Stomach (tissue), 9 donors: Measurements from ENCODE around the gene TANC1. TPM values are rescaled to one million over a fixed set of nuclear protein-coding genes. Genes with fewer than 3 reads are reported as not detected.

ENCODE experiments used
- DNase-seq, 2 donors: peaks; one replicate each; pipeline versions ENCODE4 v3.0.0 to v3.0.0-alpha.2; 2013 to 2019
- H3K27ac ChIP-seq, 5 donors: fragments of 200-600 bp in 4 of 5; sonication (generic) in 4 of 5; one replicate each; pipeline ENCODE4 v1.5.1; 2013 to 2019; ENCODE audit warnings: mild to moderate bottlenecking in 1 of 5, moderate library complexity in 1 of 5
- H3K27me3 ChIP-seq, 3 donors: fragments of 200-600 bp; sonication (generic); one replicate each; pipeline ENCODE4 v1.5.1; 2017 to 2019; ENCODE audit warnings: mixed run types in 1 of 3
- H3K36me3 ChIP-seq, 4 donors: fragments of 200-600 bp; sonication (generic); 1 replicate in 3 of 4; 2 replicates in 1 of 4; pipeline ENCODE4 v1.5.1; 2016 to 2019
- H3K4me1 ChIP-seq, 4 donors: fragments of 200-600 bp; sonication (generic); one replicate each; pipeline ENCODE4 v1.5.1; 2016 to 2019
- H3K4me3 ChIP-seq, 4 donors: fragments of 200-600 bp; sonication (generic) in 3 of 4; one replicate each; pipeline ENCODE4 v1.5.1; 2016 to 2019; ENCODE audit warnings: mild to moderate bottlenecking in 1 of 4
- H3K9me3 ChIP-seq, 4 donors: fragments of 200-600 bp; sonication (generic); one replicate each; pipeline ENCODE4 v1.5.1; 2016 to 2019
- EP300 ChIP-seq: sonication (generic); formaldehyde crosslinking; IDR thresholded peaks from one replicate; pipeline ENCODE4 v1.6.1; 2017; ENCODE audit warnings: antibody characterized with exemption
- POLR2A ChIP-seq, 4 donors: fragments of 450-650 bp; IDR thresholded peaks; one replicate each; pipeline ENCODE4 v1.6.1; 2016; ENCODE audit warnings: antibody characterized with exemption in 4 of 4, control low read depth in 2 of 4, mild to moderate bottlenecking in 1 of 4, moderate library complexity in 1 of 4
- POLR2AphosphoS5 ChIP-seq, 3 donors: sonication (generic); formaldehyde crosslinking; IDR thresholded peaks; one replicate each; pipeline ENCODE4 v1.6.1; 2016; ENCODE audit warnings: antibody characterized with exemption in 3 of 3
- WGBS, 5 donors: extraction: QIAGEN DNeasy Blood & Tissue Kit in 3 of 5; methylation state at CpG; one replicate each; pipeline versions ENCODE4 v1.1.5 to v1.1.7; 2013 to 2018; 5-methylcytosine and 5-hydroxymethylcytosine counted together
- intact Hi-C: fragments of 100-400 bp; cut with DNase I; formaldehyde crosslinking; loops from one replicate; pipeline ENCODE4 v1.15.1; 2023; ENCODE audit warnings: low total_unique reads
- polyA plus RNA-seq, 3 donors: library from polyadenylated mRNA; stranded (reverse); fragments of 200-250 nt; gene quantifications; one replicate each; pipeline ENCODE4 v1.2.3, GENCODE V29; 2013
- total RNA-seq, 5 donors: library from RNA; depleted of rRNA; stranded (reverse); fragments of >200 nt; gene quantifications; one replicate each; pipeline versions ENCODE4 v1.1.0 to v1.2.3, GENCODE V29; 2014 to 2016
- TF ChIP-seq, protein P1 (sequence below), 7 experiments: fragments of 450-650 bp in 4 of 7; fragments of 200-600 bp in 3 of 7; sonication (generic) in 3 of 7; IDR thresholded peaks; one replicate each; pipeline ENCODE4 v1.5.1; 2016 to 2019; ENCODE audit warnings: antibody characterized with exemption in 7 of 7, control low read depth in 2 of 7, mild to moderate bottlenecking in 1 of 7
- donor health status: healthy with polysubstance abuse.
- donor health status: Bipolar disorder and iron deficiency.
- donor health status: healthy.

TANC1 gene
- total and polyA plus RNA-seq, 8 donors = 4.9 to 59.7 (median 37.7) TPM

DNA sequence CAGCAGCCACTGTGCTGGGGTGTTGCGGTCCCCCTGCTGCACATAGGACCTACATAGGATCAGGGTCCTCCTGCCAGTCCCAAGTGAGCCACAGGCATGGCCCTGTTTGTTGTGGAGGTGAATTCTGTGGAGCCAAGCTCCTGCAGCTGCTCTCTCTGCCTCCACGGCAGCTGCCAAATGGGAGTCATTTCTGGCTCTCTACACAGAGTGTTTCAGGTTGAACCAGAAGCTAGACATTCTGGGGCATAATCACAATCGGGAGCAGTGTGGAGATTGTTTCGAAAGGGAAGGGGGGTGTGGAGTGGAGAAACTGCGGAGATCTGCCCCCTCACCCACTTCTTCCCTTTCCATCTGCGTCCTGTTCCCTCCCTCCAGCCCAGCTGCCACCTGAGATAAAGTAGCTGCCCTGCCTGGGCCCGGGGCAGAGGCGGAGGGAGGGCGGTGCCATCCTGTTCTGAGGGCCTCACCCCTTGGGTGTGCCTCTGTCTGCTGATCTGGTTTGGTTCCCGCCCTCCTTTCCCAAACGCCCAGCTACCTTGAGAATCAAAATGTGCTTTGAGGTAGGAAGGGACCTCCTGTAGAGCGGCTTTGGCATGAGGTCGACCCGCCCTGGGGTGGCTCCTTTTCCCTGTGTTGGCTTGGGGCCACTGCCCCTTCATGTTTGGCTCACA lies 178.7 kb downstream of the TANC1 start:
- TF ChIP-seq POLR2AphosphoS5 (IDR thresholded peaks at IDR 0.05) (peak in 2 of 3 donors; percentile 54 to 56), EP300 (no peak)
- WGBS, 5 donors = 24 to 27% (median 26%) methylated on average over 13 to 14 of the region's 14 CpGs
- Histone ChIP-seq H3K4me3 (no peak overlapping the region), H3K36me3 (peaks cover 0 to 6% (median 0%) of the 10 kb centered on the region in 4 donors), H3K4me1 (peaks cover 20 to 50% (median 37%) of the 10 kb centered on the region in 4 donors), H3K27ac (peak overlapping the region; percentile 13 to 69 (median 45)), H3K9me3 (no peaks in the 10 kb centered on the region), H3K27me3 (no peaks in the 10 kb centered on the region)
- intact Hi-C loops = no loop called here
- DNase-seq = peak; percentile 67 to 85

DNA sequence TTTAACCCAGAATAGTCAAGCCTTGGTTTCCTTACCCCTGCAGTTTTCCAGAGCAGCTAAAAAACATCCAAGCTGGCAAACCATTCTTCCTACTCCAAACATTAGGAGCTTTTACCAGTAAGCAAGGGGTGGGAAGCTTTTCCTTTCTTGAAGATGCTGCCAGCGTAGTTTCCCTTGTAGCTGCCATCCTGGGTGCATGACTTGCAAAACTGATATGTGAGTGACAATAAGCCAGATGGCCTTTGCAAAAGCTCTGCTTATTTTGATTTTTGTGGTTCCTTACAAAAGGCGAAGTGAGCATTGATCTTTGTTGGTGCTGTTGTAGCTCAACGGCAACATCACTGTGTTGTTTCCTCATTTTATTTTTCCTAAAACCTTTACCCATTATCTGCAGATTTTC lies 179.2 kb downstream of the TANC1 start:
- TF ChIP-seq, protein P1, sequence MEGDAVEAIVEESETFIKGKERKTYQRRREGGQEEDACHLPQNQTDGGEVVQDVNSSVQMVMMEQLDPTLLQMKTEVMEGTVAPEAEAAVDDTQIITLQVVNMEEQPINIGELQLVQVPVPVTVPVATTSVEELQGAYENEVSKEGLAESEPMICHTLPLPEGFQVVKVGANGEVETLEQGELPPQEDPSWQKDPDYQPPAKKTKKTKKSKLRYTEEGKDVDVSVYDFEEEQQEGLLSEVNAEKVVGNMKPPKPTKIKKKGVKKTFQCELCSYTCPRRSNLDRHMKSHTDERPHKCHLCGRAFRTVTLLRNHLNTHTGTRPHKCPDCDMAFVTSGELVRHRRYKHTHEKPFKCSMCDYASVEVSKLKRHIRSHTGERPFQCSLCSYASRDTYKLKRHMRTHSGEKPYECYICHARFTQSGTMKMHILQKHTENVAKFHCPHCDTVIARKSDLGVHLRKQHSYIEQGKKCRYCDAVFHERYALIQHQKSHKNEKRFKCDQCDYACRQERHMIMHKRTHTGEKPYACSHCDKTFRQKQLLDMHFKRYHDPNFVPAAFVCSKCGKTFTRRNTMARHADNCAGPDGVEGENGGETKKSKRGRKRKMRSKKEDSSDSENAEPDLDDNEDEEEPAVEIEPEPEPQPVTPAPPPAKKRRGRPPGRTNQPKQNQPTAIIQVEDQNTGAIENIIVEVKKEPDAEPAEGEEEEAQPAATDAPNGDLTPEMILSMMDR (IDR thresholded peaks at IDR 0.05) = no peak
- TF ChIP-seq POLR2A (IDR thresholded peaks at IDR 0.05) (no peak), EP300 (no peak), POLR2AphosphoS5 (IDR thresholded peaks at IDR 0.05) (no peak)
- no peaks in the 10 kb centered on the region for H3K27me3 ChIP-seq
- no peak overlapping the region for H3K4me3 ChIP-seq
- intact Hi-C loops = no loop called here
- H3K9me3 ChIP-seq = no peaks in the 10 kb centered on the region
- H3K27ac ChIP-seq = peak overlapping the region; percentile 13 to 69 (median 45)
- H3K4me1 ChIP-seq = peaks cover 22 to 56% (median 40%) of the 10 kb centered on the region in 4 donors
- 65 to 82% (median 79%) methylated on average over 3 of the region's 3 CpGs for WGBS, 5 donors
- DNase-seq = no peak
- peaks cover 0 to 6% (median 0%) of the 10 kb centered on the region in 4 donors for H3K36me3 ChIP-seq

DNA sequence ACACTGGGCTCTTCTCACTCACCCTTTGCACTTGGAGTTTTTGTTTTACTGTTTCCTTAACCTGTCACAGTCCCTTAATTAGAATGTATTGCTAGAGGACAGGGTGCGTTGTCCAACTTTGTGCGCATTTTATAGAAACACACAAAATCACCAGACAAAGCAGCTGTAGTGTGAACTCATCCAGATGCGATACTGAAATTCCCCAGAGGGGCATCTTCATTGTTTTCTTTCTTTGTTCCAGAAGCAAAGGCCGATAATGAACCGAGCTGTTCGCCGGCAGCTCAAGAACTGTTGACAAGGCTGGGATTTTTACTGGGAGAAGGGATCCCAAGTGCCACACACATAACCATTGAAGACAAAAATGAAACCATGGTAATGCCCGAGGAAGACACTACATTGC lies 180.5 kb downstream of the TANC1 start:
- TF ChIP-seq, protein P1 (IDR thresholded peaks at IDR 0.05) = no peak
- TF ChIP-seq POLR2AphosphoS5 (IDR thresholded peaks at IDR 0.05) = no peak
- no peak for TF ChIP-seq EP300
- TF ChIP-seq POLR2A (IDR thresholded peaks at IDR 0.05) = no peak
- H3K36me3 ChIP-seq = peaks cover 0 to 6% (median 0%) of the 10 kb centered on the region in 4 donors
- no peaks in the 10 kb centered on the region for H3K9me3 ChIP-seq
- no peak overlapping the region for H3K4me3 ChIP-seq
- H3K27me3 ChIP-seq = no peaks in the 10 kb centered on the region
- H3K27ac ChIP-seq = no peak overlapping the region
- 82 to 95% (median 91%) methylated on average over 8 of the region's 8 CpGs for WGBS, 5 donors
- intact Hi-C loops = no loop called here
- DNase-seq = no peak
- H3K4me1 ChIP-seq = peaks cover 31 to 68% (median 52%) of the 10 kb centered on the region in 4 donors

DNA sequence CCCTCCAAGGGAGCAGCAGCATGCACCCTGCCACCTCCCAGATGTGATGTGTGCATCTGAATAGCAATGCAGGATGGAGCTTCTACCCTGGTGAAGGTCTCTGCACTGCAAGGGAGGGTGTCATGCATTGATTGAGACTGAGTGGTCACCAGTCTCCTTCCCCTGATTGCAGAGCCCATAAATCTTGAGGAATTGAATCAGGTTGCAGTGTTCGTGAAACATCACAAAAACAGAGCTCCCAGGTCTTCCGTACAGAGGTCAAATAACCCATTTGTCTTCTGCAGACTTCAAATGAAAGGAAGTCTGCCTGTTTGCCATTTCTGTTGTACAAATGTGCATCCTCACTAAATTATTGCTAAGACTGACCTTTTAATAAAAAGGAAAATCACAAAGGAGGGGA lies 181.3 kb downstream of the TANC1 start:
- TF ChIP-seq, protein P1 (IDR thresholded peaks at IDR 0.05) = no peak
- no peak for TF ChIP-seq POLR2AphosphoS5 (IDR thresholded peaks at IDR 0.05)
- no peak for TF ChIP-seq EP300
- TF ChIP-seq POLR2A (IDR thresholded peaks at IDR 0.05) = no peak
- WGBS, 5 donors = 69 to 91% (median 84%) methylated on average over 2 of the region's 2 CpGs
- DNase-seq = no peak
- Histone ChIP-seq H3K27ac (peak overlapping the region in 1 of 5 donors; percentile 65), H3K4me1 (peaks cover 32 to 76% (median 59%) of the 10 kb centered on the region in 4 donors), H3K4me3 (no peak overlapping the region), H3K36me3 (peaks cover 0 to 6% (median 0%) of the 10 kb centered on the region in 4 donors), H3K9me3 (no peaks in the 10 kb centered on the region), H3K27me3 (no peaks in the 10 kb centered on the region)
- intact Hi-C loops = no loop called here

DNA sequence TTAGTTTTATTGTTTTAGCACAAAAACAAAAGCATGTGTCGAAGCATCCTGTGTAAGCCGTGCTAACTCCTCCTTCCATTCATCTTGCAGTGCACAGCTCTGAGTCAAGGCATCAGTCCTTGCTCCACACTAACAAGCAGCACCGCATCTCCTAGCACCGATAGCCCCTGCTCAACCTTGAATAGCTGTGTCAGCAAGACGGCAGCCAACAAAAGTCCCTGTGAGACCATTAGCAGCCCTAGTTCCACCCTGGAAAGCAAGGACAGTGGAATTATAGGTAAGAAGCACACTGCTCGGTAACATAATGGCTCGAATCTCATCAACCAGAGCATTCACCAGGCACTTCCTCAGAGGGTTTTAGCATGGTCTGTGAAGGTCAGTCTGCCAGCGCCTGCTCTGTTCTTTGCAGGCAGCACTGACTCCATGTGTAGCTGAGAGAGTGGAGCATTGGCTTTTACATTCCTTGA lies 181.9 kb downstream of the TANC1 start:
- peak overlapping the region in 4 of 5 donors; percentile 13 to 65 (median 36) for H3K27ac ChIP-seq

More for the DNA sequence above, 181.9 kb downstream of the TANC1 start:
- Histone ChIP-seq H3K4me1 (peaks cover 38 to 82% (median 64%) of the 10 kb centered on the region in 4 donors), H3K4me3 (no peak overlapping the region), H3K9me3 (no peaks in the 10 kb centered on the region), H3K36me3 (peaks cover 0 to 6% (median 0%) of the 10 kb centered on the region in 4 donors), H3K27me3 (no peaks in the 10 kb centered on the region)
- 42 to 49% (median 44%) methylated on average over 8 of the region's 8 CpGs for WGBS, 5 donors
- DNase-seq = no peak
- intact Hi-C loops = no loop called here
- TF ChIP-seq POLR2A (IDR thresholded peaks at IDR 0.05) (no peak), POLR2AphosphoS5 (IDR thresholded peaks at IDR 0.05) (no peak), EP300 (no peak)
- TF ChIP-seq, protein P1 (IDR thresholded peaks at IDR 0.05) = no peak
